Stimulated activated CD4-positive, alpha-beta T cell treated with anti-CD3 and anti-CD28 coated beads, Interleukin-12 subunit alpha, Interleukin-12 subunit beta, amount 100 ng/mL, for 4 hours (primary cell): Measurements from ENCODE around the gene GAREM1.
"Not testable (repeated sequence)": the region's sequence is repeated elsewhere in the genome, so short reads cannot be mapped to it uniquely, and the experiment has no call there.

ENCODE experiments used
- DNase-seq: peaks from one replicate; pipeline ENCODE4 v3.0.0-alpha.2; 2020

GAREM1 gene

GRCh38 chr18:32366586-32367538 lies 103.8 kb downstream of the GAREM1 start:
- no peak for DNase-seq

DNA sequence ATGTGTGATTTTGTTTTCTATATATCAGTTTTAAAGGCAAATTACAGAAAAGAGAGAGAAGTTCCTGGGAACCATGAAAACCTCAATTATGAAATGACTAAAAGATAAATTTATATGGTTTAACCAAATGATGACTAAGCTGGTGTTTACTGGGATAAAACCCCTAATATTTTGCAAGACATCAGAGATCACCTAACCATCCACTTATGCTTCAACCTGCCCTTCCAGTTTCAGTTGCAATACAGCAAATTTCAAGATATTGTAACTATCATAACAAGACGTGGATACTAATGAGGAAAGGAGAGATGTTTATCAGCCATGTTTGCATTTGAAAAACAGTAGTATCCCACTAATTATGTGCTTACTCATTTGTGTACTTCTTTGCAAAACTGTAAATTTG lies 108.2 kb downstream of the GAREM1 start:
- DNase-seq, result no peak

GRCh38 chr18:32360682-32361345 lies 109.9 kb downstream of the GAREM1 start:
- no peak for DNase-seq

- no peak for DNase-seq
Observed at GRCh38 chr18:32358529-32358928, 112.2 kb downstream of the GAREM1 start.

DNA sequence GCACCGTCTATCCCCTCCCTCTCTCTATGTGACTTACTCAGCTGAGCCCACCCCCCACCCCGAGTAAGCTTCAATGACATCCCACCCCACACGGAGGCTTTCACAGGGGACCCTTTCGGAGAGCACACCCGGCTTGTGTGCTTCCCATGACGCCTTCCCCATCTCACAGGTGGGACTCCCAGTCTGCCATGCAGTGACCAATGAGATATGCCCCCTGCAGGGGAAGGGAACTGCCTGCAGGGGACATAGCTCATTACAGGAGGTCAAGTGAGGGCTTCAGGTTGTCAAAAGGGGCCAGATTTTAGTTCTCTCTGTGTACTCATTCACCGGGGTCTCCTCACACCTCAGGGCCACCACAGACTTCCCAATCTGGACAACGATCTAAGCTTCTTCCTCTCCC lies 112.6 kb downstream of the GAREM1 start:
- no peak for DNase-seq

DNA sequence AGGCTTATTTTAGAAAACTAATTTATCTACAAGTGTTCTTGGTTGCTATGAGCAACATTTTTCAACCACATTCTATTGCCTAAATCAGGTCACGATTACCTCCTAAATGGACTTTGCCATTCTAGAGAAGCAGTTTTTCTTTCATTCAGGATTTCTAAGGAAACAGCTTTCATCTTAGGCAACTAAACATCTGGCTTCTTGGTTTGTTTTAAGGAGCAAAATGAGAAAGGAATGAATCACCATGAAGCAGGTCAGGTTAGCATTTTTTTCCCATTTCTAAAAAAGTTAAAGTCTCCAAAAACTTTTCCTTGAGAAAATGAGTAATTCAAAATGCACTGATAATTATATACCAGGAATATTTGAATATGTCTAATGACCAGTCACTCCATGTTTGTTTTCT lies 114.8 kb downstream of the GAREM1 start:
- no peak for DNase-seq

GRCh38 chr18:32354518-32354917 lies 116.2 kb downstream of the GAREM1 start:
- DNase-seq, result no peak

GRCh38 chr18:32353257-32353656 lies 117.4 kb downstream of the GAREM1 start:
- DNase-seq, result no peak

DNA sequence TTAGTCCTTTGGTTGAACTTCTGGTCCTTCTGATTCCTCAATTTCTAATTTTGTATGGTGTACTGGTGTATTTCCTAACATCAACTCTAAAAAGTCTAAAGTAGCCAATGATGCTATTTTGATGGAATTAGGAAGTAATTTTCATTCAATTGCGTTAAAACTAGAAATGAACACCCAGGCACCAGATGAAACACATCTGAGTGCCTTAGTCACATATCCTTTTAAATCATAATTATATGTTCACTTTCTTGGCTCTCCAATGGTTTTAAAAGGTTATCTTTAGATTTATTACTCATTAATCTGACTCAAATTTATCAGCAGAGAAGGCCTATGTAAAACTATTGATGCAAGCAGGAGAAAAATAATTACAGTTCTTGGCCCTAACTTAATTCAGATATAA lies 119.7 kb downstream of the GAREM1 start:
- no peak for DNase-seq

DNA sequence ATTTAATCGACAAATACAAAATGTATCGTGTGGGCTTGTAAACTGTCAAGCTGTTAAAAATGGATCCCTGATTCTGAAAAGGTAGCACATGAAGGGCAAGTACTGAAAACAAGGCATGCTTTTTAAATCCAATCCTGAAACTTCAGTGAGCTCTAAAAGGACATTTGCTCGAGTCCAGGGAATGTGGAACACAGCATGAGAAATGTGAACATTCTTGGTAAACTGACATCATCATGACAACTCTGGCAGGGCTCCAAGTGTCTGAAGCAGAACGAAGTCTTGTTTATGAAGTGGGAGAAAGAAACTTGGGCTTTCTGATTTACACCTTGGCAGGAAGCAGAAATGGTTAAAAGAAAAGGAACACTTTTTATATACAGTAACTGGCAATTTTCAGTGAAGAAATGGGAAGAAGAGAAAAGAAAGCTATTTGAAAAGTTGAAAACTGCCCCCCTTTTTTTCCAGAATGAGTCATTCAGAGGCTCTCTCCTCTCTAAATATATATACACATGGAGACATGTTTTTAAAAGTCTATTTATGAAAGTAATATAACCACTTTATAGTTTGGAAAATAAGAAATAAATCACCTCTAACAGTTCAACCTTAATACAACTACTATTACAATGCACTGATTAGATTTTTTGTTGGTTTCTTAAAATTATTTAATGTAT lies 120.8 kb downstream of the GAREM1 start:
- no peak for DNase-seq

DNA sequence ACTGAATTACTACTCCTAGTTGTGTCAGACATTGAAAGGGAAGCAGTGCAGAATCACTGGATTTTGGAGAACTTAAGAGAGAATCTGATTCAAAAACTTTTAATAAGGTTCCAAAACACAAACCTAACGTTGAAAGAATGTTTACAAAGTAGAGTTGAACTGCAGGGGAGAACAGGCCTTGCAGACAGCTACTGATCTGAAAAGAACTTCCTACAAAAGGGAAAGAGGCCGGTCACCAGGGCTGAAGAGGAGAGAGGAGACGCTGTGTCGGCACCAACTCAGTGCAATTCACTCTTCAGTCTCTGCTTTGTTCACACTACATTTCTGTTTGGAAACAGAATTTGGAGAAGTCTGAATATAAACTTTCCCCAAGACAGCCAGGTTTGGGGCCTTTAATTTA lies 124.0 kb downstream of the GAREM1 start:
- DNase-seq, result no peak

- no peak for DNase-seq
Observed at GRCh38 chr18:32343634-32344033, 127.0 kb downstream of the GAREM1 start.

- not testable (repeated sequence) for DNase-seq
Observed at GRCh38 chr18:32341112-32341511, 129.6 kb downstream of the GAREM1 start.

- no peak for DNase-seq
Observed at GRCh38 chr18:32339045-32339444, 131.6 kb downstream of the GAREM1 start.

GRCh38 chr18:32337821-32338220 lies 132.9 kb downstream of the GAREM1 start:
- DNase-seq, result no peak

- DNase-seq, result no peak
Observed at GRCh38 chr18:32337347-32337746, 133.3 kb downstream of the GAREM1 start.

- no peak for DNase-seq
Observed at GRCh38 chr18:32335228-32335627, 135.5 kb downstream of the GAREM1 start.

- no peak for DNase-seq
Observed at GRCh38 chr18:32333781-32334180, 136.9 kb downstream of the GAREM1 start.

DNA sequence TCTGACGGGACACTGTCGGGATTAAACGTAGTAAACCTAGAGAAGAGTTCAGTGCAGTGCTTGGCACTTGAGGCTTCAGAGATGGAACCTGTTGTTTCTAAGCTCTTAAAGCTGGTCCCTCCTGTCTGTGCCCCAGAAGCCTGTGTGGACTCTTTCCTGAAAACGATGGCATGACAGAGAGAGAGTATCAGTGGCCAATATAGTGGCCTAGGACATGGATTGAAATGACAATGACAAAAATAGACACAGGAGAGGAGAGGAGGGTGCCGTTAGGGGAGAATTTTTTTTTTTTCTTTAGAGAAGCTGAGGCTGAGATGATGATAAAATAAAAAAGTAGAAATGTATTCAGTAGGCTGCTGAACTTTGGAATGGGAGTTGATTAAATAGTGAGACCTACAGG lies 138.0 kb downstream of the GAREM1 start:
- no peak for DNase-seq

GRCh38 chr18:32328974-32329373 lies 141.7 kb downstream of the GAREM1 start:
- DNase-seq, result no peak

GRCh38 chr18:32328379-32328778 lies 142.3 kb downstream of the GAREM1 start:
- DNase-seq, result no peak

DNA sequence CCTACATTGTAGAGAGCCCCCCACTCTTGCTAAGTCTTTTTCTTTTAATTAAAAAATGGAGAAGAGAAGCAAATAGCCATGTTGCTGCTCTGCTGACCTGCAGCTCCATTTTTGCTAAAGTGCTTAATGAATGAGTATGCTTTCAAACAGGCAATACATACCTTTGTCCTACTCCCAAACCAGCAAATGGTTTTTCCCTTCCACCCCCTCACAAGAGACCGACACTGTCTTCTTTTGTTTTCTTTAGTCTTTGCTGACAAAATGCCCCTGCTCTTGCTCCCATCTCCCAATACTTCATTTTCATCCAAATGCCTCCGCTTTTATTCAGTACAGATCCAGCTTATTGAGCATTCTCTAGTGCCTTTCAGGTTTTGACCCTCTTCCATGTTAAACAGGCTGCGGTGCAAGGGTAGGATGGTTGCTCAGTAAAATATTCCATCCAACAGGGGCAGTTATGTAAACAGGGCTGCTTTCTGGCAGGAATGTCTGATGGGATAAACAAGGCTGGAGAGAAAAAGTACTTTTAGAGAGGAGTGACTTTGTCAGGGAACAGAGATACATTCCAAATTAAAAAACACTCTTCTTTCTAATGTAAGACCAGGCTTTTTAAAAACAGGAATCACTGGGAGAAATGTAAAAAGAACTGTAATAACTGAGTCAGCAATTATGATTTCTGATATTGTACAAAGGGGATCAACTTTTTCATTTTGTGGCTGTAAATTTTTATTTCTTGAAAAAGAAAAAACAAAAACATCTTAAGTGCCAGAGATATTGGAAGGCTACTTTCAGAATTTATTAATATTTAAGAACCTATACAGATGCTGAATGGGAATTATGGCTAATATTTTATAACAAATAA lies 144.0 kb downstream of the GAREM1 start:
- no peak for DNase-seq

DNA sequence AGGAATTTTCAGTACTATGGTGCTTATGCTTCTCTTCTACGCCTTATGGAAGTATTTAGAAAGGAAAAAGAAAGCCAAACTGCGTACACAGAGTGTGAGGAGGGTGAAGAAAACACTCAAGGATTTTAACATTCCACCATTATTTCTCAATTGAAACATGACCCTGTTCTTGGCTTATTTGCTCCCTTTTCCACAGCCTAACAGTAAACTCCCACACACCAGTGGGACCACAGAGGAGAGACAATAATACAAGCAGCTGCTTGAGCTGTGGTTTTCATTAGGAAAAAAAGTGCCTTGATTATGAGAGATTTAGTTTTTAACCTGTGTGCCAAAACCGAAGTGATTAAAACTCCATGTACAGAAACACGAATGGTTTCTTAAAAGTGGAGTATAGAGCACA lies 146.5 kb downstream of the GAREM1 start:
- DNase-seq, result no peak
